Measurements from ENCODE around the gene NFAT5.

DNA sequence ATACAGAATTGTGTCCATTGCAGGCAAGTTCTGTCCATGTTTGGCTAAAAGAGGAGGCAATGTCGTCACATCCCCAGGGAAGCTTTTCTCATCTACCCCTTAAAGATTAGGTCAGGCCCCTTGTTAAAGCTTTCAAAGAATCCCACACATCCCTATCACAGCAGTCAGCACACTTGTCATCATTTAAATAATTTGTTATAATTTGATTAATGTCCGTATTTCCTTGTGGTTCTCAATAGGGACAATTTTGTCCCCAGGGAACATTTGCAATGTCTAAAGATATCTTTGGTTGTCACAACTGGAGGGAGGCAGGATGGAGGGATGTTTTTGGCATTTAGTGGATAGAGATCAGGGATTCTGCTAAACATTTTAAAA is 28.1 kb upstream of the NFAT5 start:
- TF ChIP-seq, protein P1, sequence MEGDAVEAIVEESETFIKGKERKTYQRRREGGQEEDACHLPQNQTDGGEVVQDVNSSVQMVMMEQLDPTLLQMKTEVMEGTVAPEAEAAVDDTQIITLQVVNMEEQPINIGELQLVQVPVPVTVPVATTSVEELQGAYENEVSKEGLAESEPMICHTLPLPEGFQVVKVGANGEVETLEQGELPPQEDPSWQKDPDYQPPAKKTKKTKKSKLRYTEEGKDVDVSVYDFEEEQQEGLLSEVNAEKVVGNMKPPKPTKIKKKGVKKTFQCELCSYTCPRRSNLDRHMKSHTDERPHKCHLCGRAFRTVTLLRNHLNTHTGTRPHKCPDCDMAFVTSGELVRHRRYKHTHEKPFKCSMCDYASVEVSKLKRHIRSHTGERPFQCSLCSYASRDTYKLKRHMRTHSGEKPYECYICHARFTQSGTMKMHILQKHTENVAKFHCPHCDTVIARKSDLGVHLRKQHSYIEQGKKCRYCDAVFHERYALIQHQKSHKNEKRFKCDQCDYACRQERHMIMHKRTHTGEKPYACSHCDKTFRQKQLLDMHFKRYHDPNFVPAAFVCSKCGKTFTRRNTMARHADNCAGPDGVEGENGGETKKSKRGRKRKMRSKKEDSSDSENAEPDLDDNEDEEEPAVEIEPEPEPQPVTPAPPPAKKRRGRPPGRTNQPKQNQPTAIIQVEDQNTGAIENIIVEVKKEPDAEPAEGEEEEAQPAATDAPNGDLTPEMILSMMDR (IDR thresholded peaks at IDR 0.05): no peak
- no peak for TF ChIP-seq ZFX (IDR thresholded peaks at IDR 0.05; ENCODE audit: borderline replicate concordance)

Data from 22Rv1 (cell line).